WERI-Rb-1 (cell line): Measurements from ENCODE around the gene PHKB.

Experiments
- DNase-seq: peaks from one replicate; pipeline ENCODE4 v3.0.0-alpha.2; 2020
- H3K27ac ChIP-seq: fragments of 250-450 bp; sonication (Bioruptor Pico); 2 replicates; pipeline ENCODE4 v1.5.1; 2020; ENCODE audit warnings: mild to moderate bottlenecking, moderate library complexity
- H3K27me3 ChIP-seq: fragments of 250-450 bp; sonication (Bioruptor Pico); 2 replicates; pipeline ENCODE4 v1.5.1; 2021; ENCODE audit warnings: mild to moderate bottlenecking, low read depth, moderate library complexity; ENCODE audit not compliant: insufficient read depth, severe bottlenecking
- H3K36me3 ChIP-seq: fragments of 250-450 bp; sonication (Bioruptor Pico); 2 replicates; pipeline ENCODE4 v1.5.1; 2020; ENCODE audit warnings: mild to moderate bottlenecking, moderate library complexity
- H3K4me3 ChIP-seq: 2 replicates; pipeline ENCODE4 v1.5.1; 2011; ENCODE audit warnings: low read depth, mild to moderate bottlenecking, control low read depth, low read length
- H3K9me3 ChIP-seq: fragments of 250-450 bp; sonication (Bioruptor Pico); 2 replicates; pipeline ENCODE4 v1.5.1; 2021; ENCODE audit warnings: mild to moderate bottlenecking, moderate library complexity; ENCODE audit not compliant: severe bottlenecking
- TF ChIP-seq, protein P1 (sequence below): IDR thresholded peaks from 2 replicates; pipeline ENCODE4 v1.5.1; 2011; ENCODE audit warnings: low read depth, mild to moderate bottlenecking, control low read depth, inconsistent platforms, low read length

The PHKB gene

DNA sequence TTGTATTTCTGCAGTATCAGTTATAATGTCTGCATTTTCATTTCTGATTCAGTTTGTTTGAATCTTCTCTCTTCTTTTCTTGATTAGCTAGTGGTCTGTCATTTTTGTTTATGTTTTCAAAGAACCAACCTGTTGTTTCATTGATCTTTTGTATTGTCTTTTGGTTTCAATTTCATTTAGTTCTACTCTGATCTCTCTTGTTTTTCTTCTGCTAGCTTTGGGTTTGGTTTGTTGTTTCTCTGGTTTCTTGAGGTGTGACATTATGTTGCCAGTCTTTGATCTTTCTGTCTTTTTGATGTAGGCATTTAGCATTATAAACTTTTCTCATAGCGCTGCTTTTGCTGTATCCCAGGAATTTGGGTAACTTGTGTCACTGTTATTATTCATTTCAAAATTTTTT is 107.2 kb downstream of the PHKB start:
- H3K27ac ChIP-seq, result no peak overlapping the region
- no peaks in the 10 kb centered on the region for H3K9me3 ChIP-seq
- DNase-seq, result no peak
- H3K36me3 ChIP-seq, result no peaks in the 10 kb centered on the region
- TF ChIP-seq, protein P1, sequence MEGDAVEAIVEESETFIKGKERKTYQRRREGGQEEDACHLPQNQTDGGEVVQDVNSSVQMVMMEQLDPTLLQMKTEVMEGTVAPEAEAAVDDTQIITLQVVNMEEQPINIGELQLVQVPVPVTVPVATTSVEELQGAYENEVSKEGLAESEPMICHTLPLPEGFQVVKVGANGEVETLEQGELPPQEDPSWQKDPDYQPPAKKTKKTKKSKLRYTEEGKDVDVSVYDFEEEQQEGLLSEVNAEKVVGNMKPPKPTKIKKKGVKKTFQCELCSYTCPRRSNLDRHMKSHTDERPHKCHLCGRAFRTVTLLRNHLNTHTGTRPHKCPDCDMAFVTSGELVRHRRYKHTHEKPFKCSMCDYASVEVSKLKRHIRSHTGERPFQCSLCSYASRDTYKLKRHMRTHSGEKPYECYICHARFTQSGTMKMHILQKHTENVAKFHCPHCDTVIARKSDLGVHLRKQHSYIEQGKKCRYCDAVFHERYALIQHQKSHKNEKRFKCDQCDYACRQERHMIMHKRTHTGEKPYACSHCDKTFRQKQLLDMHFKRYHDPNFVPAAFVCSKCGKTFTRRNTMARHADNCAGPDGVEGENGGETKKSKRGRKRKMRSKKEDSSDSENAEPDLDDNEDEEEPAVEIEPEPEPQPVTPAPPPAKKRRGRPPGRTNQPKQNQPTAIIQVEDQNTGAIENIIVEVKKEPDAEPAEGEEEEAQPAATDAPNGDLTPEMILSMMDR, result no peak
- H3K4me3 ChIP-seq, result no peak overlapping the region
- H3K27me3 ChIP-seq, result no peaks in the 10 kb centered on the region

DNA sequence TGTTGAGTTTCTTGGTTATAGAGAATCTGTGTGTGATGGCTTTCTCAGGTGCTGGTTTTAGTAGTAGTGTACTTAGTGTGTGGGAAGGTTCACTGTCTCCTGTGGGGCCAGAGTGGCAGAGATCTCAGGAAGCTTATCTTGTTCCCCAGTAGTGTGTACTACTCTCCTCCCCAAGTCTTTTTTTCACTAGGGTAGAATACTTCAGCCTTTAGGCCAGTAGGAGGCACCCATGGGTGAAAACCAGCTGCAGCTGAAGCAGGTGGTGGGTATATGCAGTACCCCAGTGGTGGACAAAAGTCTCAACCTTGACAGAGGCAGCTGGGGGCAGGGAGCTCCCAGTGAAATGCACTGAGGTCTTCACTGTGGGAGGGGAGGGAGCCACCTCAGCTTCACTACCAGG is 109.9 kb downstream of the PHKB start:
- H3K36me3 ChIP-seq, result no peaks in the 10 kb centered on the region
- no peak overlapping the region for H3K27ac ChIP-seq

DNA sequence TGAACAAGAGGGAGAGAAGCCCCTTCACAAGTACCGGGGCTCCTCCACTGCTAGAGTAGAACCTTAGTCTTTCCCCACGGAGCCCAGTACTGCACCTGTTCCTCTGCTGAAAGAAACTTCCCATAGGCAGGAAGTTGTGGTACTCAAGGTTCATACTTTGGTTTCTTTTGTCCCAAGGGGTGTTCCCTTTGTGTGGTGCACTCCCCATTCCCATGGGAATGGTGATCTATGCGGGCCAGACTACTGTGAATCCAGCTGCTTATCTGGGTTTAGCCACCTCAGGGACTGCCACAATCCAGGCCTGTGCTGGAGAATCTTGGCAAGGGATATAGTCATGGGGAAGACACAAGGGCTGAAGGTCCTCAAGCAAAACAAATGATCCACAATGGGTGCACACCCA is 110.6 kb downstream of the PHKB start:
- H3K27me3 ChIP-seq, result no peaks in the 10 kb centered on the region
- no peak for DNase-seq
- H3K4me3 ChIP-seq, result no peak overlapping the region
- H3K27ac ChIP-seq, result no peak overlapping the region
- no peaks in the 10 kb centered on the region for H3K36me3 ChIP-seq
- no peaks in the 10 kb centered on the region for H3K9me3 ChIP-seq
- TF ChIP-seq, protein P1, result no peak

More for the DNA sequence above, 109.9 kb downstream of the PHKB start:
- DNase-seq, result no peak
- Histone ChIP-seq H3K9me3 (no peaks in the 10 kb centered on the region), H3K27me3 (no peaks in the 10 kb centered on the region), H3K4me3 (no peak overlapping the region)
- TF ChIP-seq, protein P1, result no peak

DNA sequence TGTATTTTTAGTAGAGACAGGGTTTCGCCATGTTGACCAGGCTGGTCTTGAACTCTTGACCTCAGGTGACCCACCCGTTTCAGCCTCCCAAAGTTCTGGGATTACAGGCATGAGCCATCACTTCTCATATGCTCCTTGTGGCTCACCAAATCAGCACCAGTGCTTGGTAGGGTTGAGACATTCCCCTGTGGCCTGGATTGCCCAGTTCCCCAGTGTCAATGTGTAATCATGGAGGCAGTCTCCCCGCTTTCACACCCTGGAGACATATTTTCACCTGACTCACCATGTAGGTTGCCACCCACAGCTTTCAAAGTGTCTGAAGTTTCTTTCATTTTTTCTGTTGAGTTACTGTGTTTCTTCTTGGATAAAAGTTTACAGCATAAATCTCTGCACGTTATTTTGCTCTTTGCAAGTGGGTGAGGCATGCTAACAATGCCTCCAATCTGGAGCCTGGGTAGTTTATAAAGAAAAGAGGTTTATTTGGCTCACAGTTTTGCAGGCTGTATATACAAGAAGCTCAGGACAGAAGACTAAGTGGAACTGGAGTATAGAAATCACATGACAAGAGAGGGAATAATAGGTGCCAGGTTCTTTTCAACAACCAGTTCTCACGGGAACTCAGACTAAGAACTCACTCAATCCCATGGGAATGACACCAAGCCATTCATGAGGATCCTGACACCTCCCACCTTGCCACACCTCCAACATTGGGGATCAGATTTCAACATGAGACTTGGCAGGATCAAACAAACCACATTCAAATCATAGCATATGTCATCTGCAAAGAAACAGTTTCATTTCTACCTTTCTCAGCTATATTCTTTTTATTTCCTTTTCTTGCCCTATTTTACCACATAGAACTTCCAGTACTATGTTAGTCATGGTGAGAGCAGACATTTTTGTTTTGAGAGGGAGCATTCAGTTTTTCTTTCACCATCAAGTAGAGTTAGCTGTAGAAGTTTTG is 113.2 kb downstream of the PHKB start:
- TF ChIP-seq, protein P1, result no peak
- Histone ChIP-seq H3K4me3 (no peak overlapping the region), H3K36me3 (no peaks in the 10 kb centered on the region), H3K27ac (no peak overlapping the region), H3K27me3 (no peaks in the 10 kb centered on the region), H3K9me3 (no peaks in the 10 kb centered on the region)
- no peak for DNase-seq

DNA sequence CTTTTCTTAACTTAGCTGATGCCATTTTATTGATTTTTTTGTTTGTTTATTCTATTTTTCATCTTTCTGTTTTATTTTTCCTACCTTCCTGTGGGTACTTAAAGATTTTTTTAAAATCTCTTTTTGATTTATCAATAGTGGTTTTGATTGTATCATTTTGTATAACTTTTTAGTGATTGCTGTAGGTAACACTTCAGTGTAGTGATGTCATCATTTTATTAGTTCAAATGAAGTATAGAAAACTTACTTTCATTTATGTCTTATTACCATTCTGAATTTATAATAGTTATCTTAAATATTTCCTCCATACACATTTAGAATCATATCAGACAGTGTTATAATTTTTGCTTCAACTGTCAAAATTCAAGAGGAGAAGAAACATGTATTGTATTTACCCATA is 115.9 kb downstream of the PHKB start:
- TF ChIP-seq, protein P1, result no peak
- no peaks in the 10 kb centered on the region for H3K27me3 ChIP-seq
- DNase-seq, result no peak

More for the DNA sequence above, 115.9 kb downstream of the PHKB start:
- H3K9me3 ChIP-seq, result no peaks in the 10 kb centered on the region
- H3K4me3 ChIP-seq, result no peak overlapping the region
- no peak overlapping the region for H3K27ac ChIP-seq
- no peaks in the 10 kb centered on the region for H3K36me3 ChIP-seq
